Panc1 (cell line): ENCODE results near the gene ADCY7. TPM values are rescaled to one million over a fixed set of nuclear protein-coding genes. Genes with fewer than 3 reads are reported as not detected.

ENCODE experiments used
- ATAC-seq: fragments of 200-7000 bp; cut with Tn5 transposase; 2 replicates; pipeline ENCODE4 v1.9.1; 2020; ENCODE audit warnings: mild to moderate bottlenecking, moderate library complexity
- BruUV-seq: library from RNA; stranded (reverse); fragments of 400-500 nt; replicated peaks from 2 replicates; lab custom pipeline; 2021; lab: Mats Ljungman, UMichigan
- CTCF ChIA-PET: fragments of 300-600 bp; sonication (Branson Sonifier 250); formaldehyde crosslinking; loops from one replicate; lab custom pipeline; 2022; ENCODE audit warnings: antibody characterized with exemption; lab: Charles Lee
- POLR2A ChIA-PET: fragments of 300-600 bp; sonication (Branson Sonifier 250); formaldehyde crosslinking; loops from one replicate; lab custom pipeline; 2022; ENCODE audit warnings: antibody characterized with exemption; lab: Charles Lee
- DNase-seq: peaks from one replicate; pipeline ENCODE4 v3.0.0-alpha.2; 2010; ENCODE audit warnings: low read depth, low spot score
- H3K27ac ChIP-seq: 2 replicates; pipeline ENCODE4 v1.5.1; 2011; ENCODE audit warnings: mild to moderate bottlenecking, low read length, inconsistent platforms
- H3K27me3 ChIP-seq: fragments of 200-500 bp; sonication (Bioruptor generic); 2 replicates; pipeline ENCODE4 v1.6.0; 2014; ENCODE audit warnings: low read length, inconsistent platforms; ENCODE audit not compliant: control insufficient read depth, insufficient read depth
- H3K36me3 ChIP-seq: fragments of 200-500 bp; sonication (Bioruptor generic); 2 replicates; pipeline ENCODE4 v1.5.1; 2014; ENCODE audit warnings: inconsistent platforms, mild to moderate bottlenecking, low read length, moderate library complexity; ENCODE audit not compliant: control insufficient read depth, insufficient read depth
- H3K4me1 ChIP-seq: 2 replicates; pipeline ENCODE4 v1.5.1; 2011; ENCODE audit warnings: inconsistent platforms, mild to moderate bottlenecking, low read length, moderate library complexity; ENCODE audit not compliant: control insufficient read depth, insufficient read depth
- H3K4me3 ChIP-seq, 2 experiments: 2 replicates each; pipeline ENCODE4 v1.5.1; 2011 to 2012; ENCODE audit warnings: low read depth in 2 of 2, low read length in 2 of 2, mild to moderate bottlenecking in 2 of 2, inconsistent platforms in 1 of 2, moderate library complexity in 1 of 2
- H3K9me3 ChIP-seq: fragments of 200-500 bp; sonication (Bioruptor generic); 2 replicates; pipeline ENCODE4 v1.5.1; 2014; ENCODE audit warnings: low read depth, mild to moderate bottlenecking, inconsistent platforms, low read length, moderate library complexity; ENCODE audit not compliant: control insufficient read depth, insufficient read depth
- CTCF ChIP-seq: fragments of 450-650 bp; IDR thresholded peaks from 2 replicates; pipeline ENCODE4 v1.5.1; 2017; ENCODE audit warnings: mild to moderate bottlenecking
- POLR2AphosphoS5 ChIP-seq: IDR thresholded peaks from 2 replicates; pipeline ENCODE4 v1.6.1; 2012; ENCODE audit warnings: mild to moderate bottlenecking, low read depth, low read length, moderate library complexity
- REST ChIP-seq, 2 experiments: IDR thresholded peaks; 2 replicates each; pipeline ENCODE4 v1.6.1; 2011 to 2012; ENCODE audit warnings: low read depth in 2 of 2, control low read depth in 1 of 2, low read length in 1 of 2, mild to moderate bottlenecking in 1 of 2, moderate library complexity in 1 of 2; ENCODE audit not compliant: insufficient read depth in 1 of 2
- SIN3A ChIP-seq: IDR thresholded peaks from 2 replicates; pipeline ENCODE4 v1.6.1; 2012; ENCODE audit warnings: low read depth, mild to moderate bottlenecking, low read length, moderate library complexity, borderline replicate concordance; ENCODE audit not compliant: insufficient read depth
- TCF7L2 ChIP-seq: IDR thresholded peaks from 2 replicates; pipeline ENCODE4 v1.6.1; 2011; ENCODE audit warnings: mild to moderate bottlenecking, low read depth, low read length, inconsistent platforms
- in situ Hi-C: cut with HindIII; loops from 2 replicates; pipeline ENCODE4 v1.10.0; 2016; ENCODE audit warnings: low sequenced_read_pairs, low pct_unique_long_range_greater_than_20kb
- intact Hi-C: fragments of 100-400 bp; cut with micrococcal nuclease; formaldehyde crosslinking; loops from one replicate; pipeline ENCODE4 v1.10.0; 2022; ENCODE audit not compliant: unreplicated experiment
- total RNA-seq: library from RNA; stranded (reverse); gene quantifications from one replicate; pipeline ENCODE4 v1.2.1, GENCODE V29; 2021; ENCODE audit not compliant: unreplicated experiment

The ADCY7 gene
- total RNA-seq, 1 experiment from 2014 or later: 6.3 TPM

- Histone ChIP-seq H3K9me3 (no peaks in the 10 kb centered on the region), H3K4me3 (no peak overlapping the region), H3K36me3 (no peaks in the 10 kb centered on the region), H3K27ac (no peak overlapping the region), H3K4me1 (peaks cover 6% of the 10 kb centered on the region; the same call in 1 of the 2 replicates), H3K27me3 (no peaks in the 10 kb centered on the region)
- POLR2A ChIA-PET: no interaction called here
- CTCF ChIA-PET: no interaction called here
- ATAC-seq (no peak), DNase-seq (no peak)
- intact Hi-C loops (no loop called here), in situ Hi-C loops (no loop called here)
- no TSS peak for BruUV-seq
- no peak for TF ChIP-seq TCF7L2
- TF ChIP-seq REST (IDR thresholded peaks at IDR 0.05; ENCODE audit: insufficient read depth in 1 of 2, low read depth in 2 of 2, low read length in 1 of 2): no peak
- TF ChIP-seq CTCF: no peak
- no peak for TF ChIP-seq POLR2AphosphoS5
Observed at GRCh38 chr16:50261160-50261706, 5.1 kb upstream of the ADCY7 start.

- no peak for TF ChIP-seq CTCF
- no peak for TF ChIP-seq POLR2AphosphoS5
- no peak for TF ChIP-seq REST (IDR thresholded peaks at IDR 0.05; ENCODE audit: insufficient read depth in 1 of 2, low read depth in 2 of 2, low read length in 1 of 2)
- TF ChIP-seq TCF7L2: no peak
- TF ChIP-seq SIN3A: no peak
- ChIA-PET POLR2A (no interaction called here), CTCF (no interaction called here)
- Histone ChIP-seq H3K36me3 (no peaks in the 10 kb centered on the region), H3K4me3 (no peak overlapping the region), H3K27ac (no peak overlapping the region), H3K9me3 (no peaks in the 10 kb centered on the region), H3K4me1 (peaks cover 6% of the 10 kb centered on the region; the same call in 1 of the 2 replicates), H3K27me3 (no peaks in the 10 kb centered on the region)
- intact Hi-C loops (no loop called here), in situ Hi-C loops (no loop called here)
- no peak for DNase-seq
- BruUV-seq: no TSS peak
- ATAC-seq: no peak
Observed at GRCh38 chr16:50261707-50262235, 4.6 kb upstream of the ADCY7 start.
